DLD1 (cell line): ENCODE results near the gene GTF3A.

Experiments
- in situ Hi-C: cut with HindIII; loops from 2 replicates; pipeline ENCODE4 v1.10.0; 2017; ENCODE audit warnings: low sequenced_read_pairs

GTF3A gene

DNA sequence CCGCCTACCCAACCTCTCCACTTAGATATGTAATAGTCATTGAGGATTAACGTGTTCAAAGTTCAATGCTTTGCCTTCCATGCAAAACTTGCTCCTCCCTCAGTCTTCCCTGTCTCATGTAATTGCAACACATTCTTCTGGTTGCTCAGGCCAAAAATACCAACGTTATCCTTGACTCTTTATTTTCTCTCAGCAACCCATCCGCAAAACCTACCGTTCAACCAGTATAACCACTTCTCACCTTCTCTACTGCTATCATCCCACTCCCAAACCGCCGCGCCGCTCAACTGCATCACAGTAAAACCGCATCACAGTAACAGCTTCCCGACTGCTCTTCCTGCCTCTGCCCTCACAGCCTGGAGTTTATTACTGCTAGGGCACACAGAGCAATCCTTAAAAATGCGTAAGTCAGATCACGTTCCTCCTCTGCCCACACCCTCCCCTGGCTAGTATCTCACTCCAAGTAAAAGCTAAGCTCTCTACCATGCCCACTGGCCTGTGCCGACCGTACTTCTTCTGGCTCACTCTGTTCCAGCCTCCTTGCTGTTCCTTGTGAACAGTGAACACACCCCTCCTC lies 17.7 kb downstream of the GTF3A start:
- in situ Hi-C loops, result no loop called here

DNA sequence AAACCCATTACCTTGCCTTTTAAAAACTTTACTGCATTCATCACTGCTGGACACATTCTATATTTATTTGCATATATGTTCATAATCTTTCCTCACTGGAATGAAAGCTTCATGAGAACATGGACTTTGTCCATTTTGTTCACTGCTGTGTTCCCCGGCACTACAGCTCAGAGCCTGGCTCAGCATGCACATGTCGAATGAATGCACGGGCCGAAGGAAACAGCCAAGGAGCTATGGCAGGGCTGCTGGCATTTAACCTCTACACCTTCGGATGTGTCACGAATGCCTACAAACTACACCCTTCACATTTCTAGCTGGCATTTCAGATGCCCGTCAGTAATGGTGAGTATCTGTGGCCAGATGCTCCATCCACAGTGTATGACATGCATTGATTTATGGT lies 18.4 kb downstream of the GTF3A start:
- in situ Hi-C loops, result no loop called here

DNA sequence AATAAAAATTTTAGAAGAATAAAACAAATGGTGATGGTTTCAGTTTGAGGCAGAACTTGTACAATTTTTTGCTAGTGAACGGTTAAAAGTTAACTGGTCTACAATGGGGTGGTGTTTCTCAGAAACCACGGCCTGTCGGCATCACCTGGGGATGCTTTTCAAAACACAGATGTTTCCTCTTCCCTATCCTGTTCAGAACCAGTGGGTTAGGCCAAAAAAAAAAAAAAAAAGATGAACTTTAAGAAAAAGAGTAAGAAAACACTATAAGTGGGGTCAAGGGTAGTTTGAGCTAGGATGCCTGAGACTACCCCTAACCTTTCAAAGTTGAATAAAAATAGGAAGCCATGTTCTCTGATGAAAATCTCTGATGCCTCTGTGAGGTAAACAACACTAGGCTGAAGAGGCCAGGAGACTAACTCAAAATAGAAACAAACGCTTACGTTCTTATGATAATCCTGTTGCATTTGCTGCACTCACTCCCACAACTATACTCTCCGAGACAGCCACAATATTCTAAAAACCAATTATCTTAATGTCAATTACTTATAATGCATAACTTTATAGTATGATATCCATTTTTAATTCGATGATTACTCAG lies 22.7 kb downstream of the GTF3A start:
- in situ Hi-C loops, result no loop called here

DNA sequence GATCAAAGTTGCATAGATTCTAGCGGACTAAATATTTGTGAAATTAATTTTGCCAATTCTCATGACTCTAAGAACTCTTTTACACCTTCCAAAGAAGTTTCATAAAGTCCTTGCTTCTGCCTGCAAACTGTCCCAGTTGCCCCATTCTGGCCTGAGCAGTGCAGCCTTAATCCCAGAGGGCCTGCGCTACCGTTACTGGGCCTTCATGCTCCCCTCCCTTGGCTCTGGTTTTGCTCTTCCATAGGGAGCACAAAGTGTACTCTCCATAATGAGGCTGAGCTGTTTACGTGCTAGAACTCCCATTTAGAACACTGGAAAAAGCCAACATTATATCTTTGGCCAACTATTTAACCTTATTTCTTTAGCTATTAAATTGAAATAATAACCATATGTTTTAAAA lies 23.9 kb downstream of the GTF3A start:
- in situ Hi-C loops, result no loop called here

GRCh38 chr13:27449081-27449603 lies 24.7 kb downstream of the GTF3A start:
- in situ Hi-C loops, result no loop called here

- in situ Hi-C loops, result no loop called here
Observed at GRCh38 chr13:27449936-27450828, 25.8 kb downstream of the GTF3A start, which contains the start of gene MTIF3. MTIF3 (minus strand) TSS chr13:27450564; CDS start chr13:27440448, 10,116 bp downstream.

- in situ Hi-C loops, result no loop called here
Observed at GRCh38 chr13:27450921-27451471, 26.6 kb downstream of the GTF3A start.

DNA sequence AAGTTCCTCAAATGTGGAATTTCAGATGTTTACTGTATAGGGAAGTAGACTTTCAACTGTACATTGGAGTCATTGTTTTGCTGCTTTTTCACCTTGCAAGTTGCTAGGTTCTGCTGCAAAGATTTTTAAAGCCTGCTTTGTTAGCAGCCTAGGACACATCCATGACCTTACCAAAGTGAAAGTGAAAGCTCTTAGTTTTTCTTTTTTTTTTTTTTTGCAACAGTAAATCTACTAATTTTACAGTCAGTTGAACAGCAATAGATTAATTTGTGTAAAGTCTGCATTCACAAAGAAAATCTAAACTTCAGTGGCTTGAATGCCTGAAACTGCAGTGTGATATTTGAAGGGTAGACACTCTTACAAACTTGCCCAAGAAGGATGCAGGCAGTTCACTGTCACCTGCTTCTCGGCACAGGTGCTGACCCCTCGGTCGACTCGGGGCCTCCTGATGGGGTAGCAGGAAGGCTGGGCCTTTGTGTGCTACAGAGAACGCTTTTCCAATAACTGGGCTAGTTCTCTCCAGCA lies 31.0 kb downstream of the GTF3A start:
- in situ Hi-C loops, result no loop called here

DNA sequence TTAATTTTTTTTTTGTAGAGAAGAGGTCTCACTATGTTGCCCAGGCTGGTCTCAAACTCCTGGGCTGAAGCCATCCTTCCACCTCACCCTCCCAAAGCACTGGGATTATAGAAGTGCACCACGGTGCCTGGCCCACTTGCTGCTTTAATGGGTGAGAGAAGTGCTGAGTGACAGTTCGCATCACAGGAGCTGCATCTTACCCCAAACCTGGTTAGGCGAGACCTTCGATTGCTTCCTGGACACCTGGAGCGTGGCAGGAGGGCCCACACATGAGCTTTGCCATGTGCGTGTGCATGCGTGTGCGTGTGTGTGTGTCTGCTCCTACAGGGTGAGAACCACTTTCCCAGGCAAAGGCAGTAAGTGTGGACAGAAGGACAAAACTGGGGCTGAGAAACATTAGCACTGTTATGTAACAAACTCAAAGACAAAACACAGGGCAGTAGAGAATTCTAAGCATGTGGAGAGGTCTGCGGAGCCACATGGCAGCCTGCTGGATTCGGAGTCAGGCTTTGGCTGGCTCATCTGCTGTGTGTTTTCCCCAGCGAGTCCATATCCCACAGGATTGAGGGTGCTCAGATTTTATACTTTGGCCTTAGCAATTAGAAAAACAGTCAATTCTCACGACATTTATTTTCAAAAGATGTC lies 37.6 kb downstream of the GTF3A start:
- in situ Hi-C loops, result no loop called here

- in situ Hi-C loops, result no loop called here
Observed at GRCh38 chr13:27463500-27463899, 39.1 kb downstream of the GTF3A start.

DNA sequence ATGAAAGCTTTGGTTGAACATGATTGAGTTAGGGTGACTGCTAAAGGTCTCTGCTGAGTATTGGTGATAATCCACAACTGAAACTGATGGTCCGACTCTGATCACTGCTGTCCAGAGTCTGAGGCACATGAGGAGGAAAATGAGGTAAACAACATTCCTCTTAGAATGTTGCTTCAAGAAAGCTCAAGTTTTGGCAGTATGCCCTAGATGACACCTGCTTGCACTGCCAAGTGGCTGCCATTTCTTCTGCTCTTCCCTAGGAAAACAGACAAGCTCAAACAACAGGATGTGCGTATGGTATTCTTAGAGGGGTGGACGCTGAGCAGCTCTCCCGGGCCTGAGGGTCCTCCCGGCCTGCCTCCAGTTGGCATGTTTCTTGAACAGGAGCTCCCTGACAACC lies 41.2 kb downstream of the GTF3A start:
- in situ Hi-C loops, result no loop called here

DNA sequence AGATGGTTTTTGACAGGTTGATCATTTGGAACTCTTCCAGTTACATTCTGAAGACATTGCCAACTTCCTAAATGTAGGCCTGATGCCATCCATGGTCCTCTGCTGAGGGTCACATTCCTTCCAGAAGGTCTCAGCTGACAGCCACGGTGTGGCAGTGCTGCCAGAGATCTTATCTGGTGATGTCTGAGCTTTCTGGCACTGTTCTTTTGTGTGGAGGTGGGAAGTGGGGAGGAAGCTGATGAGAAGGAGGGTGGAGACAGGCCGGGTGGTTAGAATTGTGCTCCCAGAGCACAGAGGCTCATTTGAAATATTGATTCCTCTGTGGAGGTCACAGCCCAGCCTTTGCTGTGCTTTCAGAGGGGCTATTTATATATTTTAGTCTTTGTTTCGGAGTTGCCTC lies 42.1 kb downstream of the GTF3A start:
- in situ Hi-C loops, result no loop called here

- in situ Hi-C loops, result no loop called here
Observed at GRCh38 chr13:27470075-27470820, 45.8 kb downstream of the GTF3A start.

DNA sequence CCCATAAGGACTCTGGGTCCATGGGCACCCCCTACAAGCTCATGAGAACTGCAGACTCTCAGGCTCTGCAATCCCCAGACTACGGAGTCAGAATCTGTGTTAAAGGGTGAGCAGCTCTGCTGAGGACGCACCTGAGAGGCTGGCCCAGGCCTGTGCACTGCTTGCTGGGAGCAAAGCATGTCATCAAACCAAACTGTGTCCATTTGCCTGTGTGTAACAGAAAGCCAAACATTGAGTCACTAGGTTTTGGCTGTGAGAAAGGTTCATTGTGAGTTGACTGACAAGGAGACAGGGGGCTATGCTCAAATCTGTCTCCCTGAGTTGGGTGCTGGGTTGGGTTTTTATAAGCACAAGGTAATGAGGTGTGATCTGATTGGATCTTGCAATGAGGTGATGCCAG lies 48.0 kb downstream of the GTF3A start:
- in situ Hi-C loops, result no loop called here

DNA sequence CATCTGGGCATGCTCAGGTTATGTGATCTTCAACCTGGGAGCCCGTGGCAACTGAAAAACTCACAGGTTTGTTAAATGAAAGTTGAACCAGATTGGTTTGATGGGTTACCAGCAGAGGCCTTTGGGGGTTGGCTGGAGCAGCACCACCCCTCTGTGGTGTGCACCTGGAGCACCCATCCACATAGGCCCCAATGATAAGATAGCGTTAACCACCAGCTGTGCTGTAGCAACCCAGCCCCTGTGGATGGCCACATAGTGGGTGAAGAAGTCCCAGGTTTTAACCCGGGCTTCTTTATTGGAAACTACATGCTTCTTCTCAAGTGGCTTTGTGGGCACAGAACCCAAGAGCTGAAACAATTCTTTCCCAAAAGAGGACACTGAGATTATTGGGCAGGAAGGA lies 48.5 kb downstream of the GTF3A start:
- in situ Hi-C loops, result no loop called here

- in situ Hi-C loops, result no loop called here
Observed at GRCh38 chr13:27474751-27475268, 50.4 kb downstream of the GTF3A start.

DNA sequence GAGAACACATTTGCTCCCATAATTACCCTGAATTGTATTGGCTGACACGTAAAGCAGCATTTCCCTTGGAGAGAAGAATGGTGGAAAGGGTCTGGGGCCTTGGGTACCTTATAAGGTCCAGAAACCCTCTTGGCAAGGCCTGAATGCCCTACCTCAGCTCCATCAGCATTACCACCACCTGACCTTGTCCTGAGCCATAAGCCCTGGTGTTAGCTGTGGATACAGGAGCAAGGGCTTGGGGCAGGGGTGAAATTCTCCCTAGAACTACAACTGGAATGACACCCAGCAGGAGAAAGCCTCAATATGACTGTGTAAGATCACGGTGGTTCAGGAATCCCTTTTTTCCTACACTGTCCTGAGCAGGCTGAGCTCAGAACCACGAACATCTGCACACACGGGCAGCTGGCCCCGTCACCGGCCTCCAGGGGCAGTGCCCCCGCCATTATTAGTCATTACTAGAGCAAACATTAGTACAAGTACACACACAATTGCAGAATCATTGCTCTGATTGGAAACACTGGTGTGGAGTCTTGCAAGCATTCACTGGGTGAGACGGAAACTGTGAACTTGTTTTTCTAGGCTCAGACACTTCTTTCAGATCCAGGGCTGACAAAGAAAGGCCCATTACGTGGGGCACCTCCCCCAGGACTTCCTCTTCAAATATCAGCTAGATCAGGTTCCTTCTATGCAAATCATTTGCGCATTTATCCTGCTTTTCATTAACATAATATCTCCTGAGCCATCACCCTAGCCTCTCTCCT lies 52.7 kb downstream of the GTF3A start:
- in situ Hi-C loops, result no loop called here

GRCh38 chr13:27481766-27482165 lies 57.3 kb downstream of the GTF3A start:
- in situ Hi-C loops, result no loop called here

DNA sequence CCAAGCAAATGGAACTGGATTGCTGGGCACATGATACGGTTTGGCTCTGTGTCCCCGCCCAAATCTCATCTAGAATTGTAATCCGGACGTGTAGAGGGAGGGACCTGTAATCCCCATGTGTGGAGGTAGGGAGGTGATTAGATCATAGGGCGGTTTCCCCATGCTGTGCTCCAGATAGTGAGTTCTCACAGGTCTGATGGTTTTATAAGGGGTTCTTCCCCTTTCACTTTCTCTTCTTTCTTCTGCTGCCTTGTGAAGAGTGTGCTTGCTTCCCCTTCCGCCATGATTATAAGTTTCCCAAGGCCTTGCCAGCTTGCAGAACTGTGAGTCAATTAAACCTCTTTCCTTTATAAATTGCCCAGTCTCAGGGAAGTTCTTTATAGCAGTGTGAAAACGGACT lies 58.6 kb downstream of the GTF3A start:
- in situ Hi-C loops, result no loop called here
